ENCODE results near the gene PAX3.

Gene PAX3

GRCh38 chr2:222261504-222261903 lies 37.3 kb downstream of the PAX3 start:
- DNase-seq (ENCODE audit: low spot score) (no peak), ATAC-seq (ENCODE audit: low read depth) (no peak)
- no peaks in the 10 kb centered on the region for H3K4me1 ChIP-seq (ENCODE audit: insufficient read depth, poor library complexity, severe bottlenecking)
- peaks cover 22% of the 10 kb centered on the region for H3K27me3 ChIP-seq (ENCODE audit: insufficient read depth, poor library complexity, severe bottlenecking)
- TF ChIP-seq, protein P1, sequence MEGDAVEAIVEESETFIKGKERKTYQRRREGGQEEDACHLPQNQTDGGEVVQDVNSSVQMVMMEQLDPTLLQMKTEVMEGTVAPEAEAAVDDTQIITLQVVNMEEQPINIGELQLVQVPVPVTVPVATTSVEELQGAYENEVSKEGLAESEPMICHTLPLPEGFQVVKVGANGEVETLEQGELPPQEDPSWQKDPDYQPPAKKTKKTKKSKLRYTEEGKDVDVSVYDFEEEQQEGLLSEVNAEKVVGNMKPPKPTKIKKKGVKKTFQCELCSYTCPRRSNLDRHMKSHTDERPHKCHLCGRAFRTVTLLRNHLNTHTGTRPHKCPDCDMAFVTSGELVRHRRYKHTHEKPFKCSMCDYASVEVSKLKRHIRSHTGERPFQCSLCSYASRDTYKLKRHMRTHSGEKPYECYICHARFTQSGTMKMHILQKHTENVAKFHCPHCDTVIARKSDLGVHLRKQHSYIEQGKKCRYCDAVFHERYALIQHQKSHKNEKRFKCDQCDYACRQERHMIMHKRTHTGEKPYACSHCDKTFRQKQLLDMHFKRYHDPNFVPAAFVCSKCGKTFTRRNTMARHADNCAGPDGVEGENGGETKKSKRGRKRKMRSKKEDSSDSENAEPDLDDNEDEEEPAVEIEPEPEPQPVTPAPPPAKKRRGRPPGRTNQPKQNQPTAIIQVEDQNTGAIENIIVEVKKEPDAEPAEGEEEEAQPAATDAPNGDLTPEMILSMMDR (IDR thresholded peaks at IDR 0.05; ENCODE audit: poor library complexity, severe bottlenecking): no peak
- H3K36me3 ChIP-seq (ENCODE audit: low read depth): no peaks in the 10 kb centered on the region
- no peaks in the 10 kb centered on the region for H3K9me3 ChIP-seq (ENCODE audit: severe bottlenecking)
- H3K27ac ChIP-seq (ENCODE audit: poor library complexity, severe bottlenecking): no peak overlapping the region
- H3K4me3 ChIP-seq (ENCODE audit: severe bottlenecking): no peak overlapping the region

DNA sequence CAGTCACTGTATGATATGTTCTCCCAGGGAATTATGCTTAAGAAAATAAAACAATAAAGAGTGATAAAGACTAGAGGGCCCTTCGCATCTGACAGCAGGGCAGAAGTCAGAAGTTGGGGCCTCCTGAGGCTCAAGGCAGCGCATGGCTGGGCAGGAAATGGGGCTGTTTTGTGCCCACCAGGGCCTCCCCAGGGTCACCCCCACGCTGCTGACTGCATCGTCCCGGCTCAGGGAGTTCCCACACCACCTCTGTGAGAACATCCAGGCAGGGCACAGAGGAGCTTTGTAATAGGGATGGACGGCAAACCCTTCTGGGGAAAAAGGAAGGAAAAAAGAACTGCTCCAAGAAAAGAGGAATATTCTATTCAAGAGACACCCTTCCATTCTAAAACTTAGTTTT lies 41.2 kb downstream of the PAX3 start:
- ATAC-seq (ENCODE audit: low read depth) (no peak), DNase-seq (ENCODE audit: low spot score) (no peak)
- H3K27ac ChIP-seq (ENCODE audit: poor library complexity, severe bottlenecking): no peak overlapping the region
- H3K9me3 ChIP-seq (ENCODE audit: severe bottlenecking): no peaks in the 10 kb centered on the region
- H3K4me3 ChIP-seq (ENCODE audit: severe bottlenecking): no peak overlapping the region
- TF ChIP-seq, protein P1 (IDR thresholded peaks at IDR 0.05; ENCODE audit: poor library complexity, severe bottlenecking): no peak
- no peaks in the 10 kb centered on the region for H3K4me1 ChIP-seq (ENCODE audit: insufficient read depth, poor library complexity, severe bottlenecking)
- no peaks in the 10 kb centered on the region for H3K36me3 ChIP-seq (ENCODE audit: low read depth)
- peaks cover 20% of the 10 kb centered on the region for H3K27me3 ChIP-seq (ENCODE audit: insufficient read depth, poor library complexity, severe bottlenecking)

GRCh38 chr2:222256250-222256649 lies 42.5 kb downstream of the PAX3 start:
- ATAC-seq (ENCODE audit: low read depth): no peak
- no peak overlapping the region for H3K4me3 ChIP-seq (ENCODE audit: severe bottlenecking)
- no peaks in the 10 kb centered on the region for H3K36me3 ChIP-seq (ENCODE audit: low read depth)
- no peaks in the 10 kb centered on the region for H3K4me1 ChIP-seq (ENCODE audit: insufficient read depth, poor library complexity, severe bottlenecking)
- no peaks in the 10 kb centered on the region for H3K9me3 ChIP-seq (ENCODE audit: severe bottlenecking)
- TF ChIP-seq, protein P1 (IDR thresholded peaks at IDR 0.05; ENCODE audit: poor library complexity, severe bottlenecking): no peak
- peaks cover 15% of the 10 kb centered on the region for H3K27me3 ChIP-seq (ENCODE audit: insufficient read depth, poor library complexity, severe bottlenecking)
- no peak for DNase-seq (ENCODE audit: low spot score)
- H3K27ac ChIP-seq (ENCODE audit: poor library complexity, severe bottlenecking): no peak overlapping the region

DNA sequence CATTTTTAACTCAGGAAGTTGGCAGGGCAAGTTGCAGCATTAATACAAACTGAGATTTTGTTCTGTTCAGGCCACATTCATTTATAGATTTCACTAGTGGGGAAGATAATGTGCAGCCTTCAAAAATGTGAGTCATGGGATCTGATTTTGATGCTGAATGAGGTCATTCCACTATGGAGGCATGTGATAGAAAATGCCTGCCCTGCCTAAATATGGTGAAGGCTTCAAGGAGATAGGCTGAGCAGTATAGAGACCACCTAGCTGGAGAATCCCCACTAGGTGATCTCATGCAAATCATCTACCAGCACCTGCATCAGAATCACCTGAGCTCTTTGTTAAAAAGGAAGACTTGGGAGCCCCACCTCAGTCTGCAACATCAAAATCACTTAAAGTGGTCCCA lies 43.7 kb downstream of the PAX3 start:
- Histone ChIP-seq H3K27me3 (ENCODE audit: insufficient read depth, poor library complexity, severe bottlenecking) (peaks cover 15% of the 10 kb centered on the region), H3K27ac (ENCODE audit: poor library complexity, severe bottlenecking) (no peak overlapping the region), H3K9me3 (ENCODE audit: severe bottlenecking) (no peaks in the 10 kb centered on the region), H3K36me3 (ENCODE audit: low read depth) (no peaks in the 10 kb centered on the region), H3K4me1 (ENCODE audit: insufficient read depth, poor library complexity, severe bottlenecking) (no peaks in the 10 kb centered on the region), H3K4me3 (ENCODE audit: severe bottlenecking) (no peak overlapping the region)
- ATAC-seq (ENCODE audit: low read depth) (no peak), DNase-seq (ENCODE audit: low spot score) (no peak)
- TF ChIP-seq, protein P1 (IDR thresholded peaks at IDR 0.05; ENCODE audit: poor library complexity, severe bottlenecking): no peak

DNA sequence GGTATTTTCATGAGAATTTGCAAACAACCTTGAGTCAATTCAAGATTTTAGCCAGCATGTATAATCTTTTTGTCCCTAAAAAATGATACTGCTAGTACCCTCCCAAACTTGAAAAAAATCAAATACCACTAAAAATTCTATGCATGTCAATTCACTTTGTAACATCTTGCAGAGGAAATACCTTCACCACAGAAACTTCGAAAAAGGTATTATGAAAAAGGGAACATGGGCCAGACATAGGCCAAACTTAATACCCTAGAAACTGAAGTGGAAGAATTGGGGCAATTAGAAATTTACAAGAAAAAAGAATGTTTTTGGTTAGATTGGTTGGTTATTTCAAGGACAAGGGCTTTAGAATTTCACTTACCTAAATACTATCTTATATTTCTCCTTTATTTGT lies 48.5 kb downstream of the PAX3 start:
- H3K27ac ChIP-seq (ENCODE audit: poor library complexity, severe bottlenecking): no peak overlapping the region
- H3K9me3 ChIP-seq (ENCODE audit: severe bottlenecking): no peaks in the 10 kb centered on the region
- peaks cover 7% of the 10 kb centered on the region for H3K27me3 ChIP-seq (ENCODE audit: insufficient read depth, poor library complexity, severe bottlenecking)
- H3K4me3 ChIP-seq (ENCODE audit: severe bottlenecking): no peak overlapping the region
- ATAC-seq (ENCODE audit: low read depth): no peak
- DNase-seq (ENCODE audit: low spot score): no peak
- no peaks in the 10 kb centered on the region for H3K4me1 ChIP-seq (ENCODE audit: insufficient read depth, poor library complexity, severe bottlenecking)
- TF ChIP-seq, protein P1 (IDR thresholded peaks at IDR 0.05; ENCODE audit: poor library complexity, severe bottlenecking): no peak
- H3K36me3 ChIP-seq (ENCODE audit: low read depth): no peaks in the 10 kb centered on the region
